ENCODE data around the gene SLIT3.

GRCh38 chr5:168669668-168670378, 631.1 kb downstream of the SLIT3 start:
- TF ChIP-seq CTCF (IDR thresholded peaks at IDR 0.05 in 4 of 5, conservative IDR thresholded peaks at IDR 0.05 in 1 of 5) (no peak), POLR2A (IDR thresholded peaks at IDR 0.05) (no peak)

All from gastrocnemius medialis (tissue), 4 donors.